GM12878 (cell line): ENCODE measurements around the gene DPH1. TPM values are rescaled to one million over a fixed set of nuclear protein-coding genes. Genes with fewer than 3 reads are reported as not detected.

Experiments
- ATAC-seq: fragments of 200-7000 bp; cut with Tn5 transposase; 3 replicates; pipeline ENCODE4 v1.9.1; 2020; ENCODE audit warnings: mild to moderate bottlenecking, moderate library complexity
- BruUV-seq: library from RNA; stranded (reverse); fragments of 400-500 nt; replicated peaks from 2 replicates; lab custom pipeline; 2021; lab: Mats Ljungman, UMichigan
- CTCF ChIA-PET: fragments of 300-600 bp; sonication (Branson Sonifier 250); formaldehyde crosslinking; extraction: SDS; loops from one replicate; lab custom pipeline; 2021; ENCODE audit warnings: inconsistent platforms; lab: Yijun Ruan, JAX
- POLR2A ChIA-PET: fragments of 350-600 bp; formaldehyde crosslinking; extraction: SDS; loops from one replicate; lab custom pipeline; 2021; ENCODE audit warnings: inconsistent platforms; lab: Charles Lee
- RAD21 ChIA-PET: fragments of 300-600 bp; sonication (Branson Sonifier 250); formaldehyde crosslinking; loops from one replicate; lab custom pipeline; 2023; ENCODE audit warnings: antibody characterized with exemption; ENCODE audit not compliant: unreplicated experiment; lab: Charles Lee
- SMC1A ChIA-PET: fragments of 300-600 bp; sonication (Branson Sonifier 250); formaldehyde crosslinking; loops from one replicate; lab custom pipeline; 2023; ENCODE audit not compliant: unreplicated experiment, uncharacterized antibody; lab: Charles Lee
- DNase-seq: peaks from one replicate; pipeline ENCODE4 v3.0.0-alpha.2; 2011; ENCODE audit warnings: low read depth, low spot score
- FAIRE-seq: peaks from 3 replicates; lab custom pipeline; 2011; peaks lifted over from hg19 to GRCh38; lab: Jason Lieb, UNC
- H2AFZ ChIP-seq: 2 replicates; pipeline ENCODE4 v1.6.0; 2011; ENCODE audit warnings: low read depth, low read length, control low read depth; ENCODE audit not compliant: control insufficient read depth
- H3K27ac ChIP-seq: 2 replicates; pipeline ENCODE4 v1.5.1; 2011; ENCODE audit warnings: control low read depth; ENCODE audit not compliant: control insufficient read depth, insufficient read depth
- H3K27me3 ChIP-seq, 2 experiments: replicated peaks in 1 of 2; 2 replicates each; pipeline versions ENCODE4 v1.6.0 to v1.6.1; 2011; ENCODE audit warnings: low read length in 1 of 2; ENCODE audit not compliant: control insufficient read depth in 2 of 2, insufficient read depth in 2 of 2
- H3K36me3 ChIP-seq, 2 experiments: 2 replicates each; pipeline ENCODE4 v1.5.1; 2011; ENCODE audit warnings: low read length in 1 of 2; ENCODE audit not compliant: control insufficient read depth in 2 of 2, insufficient read depth in 2 of 2
- H3K4me1 ChIP-seq: 2 replicates; pipeline ENCODE4 v1.6.1; 2011; ENCODE audit warnings: mild to moderate bottlenecking, low read length, moderate library complexity, mixed read lengths; ENCODE audit not compliant: control insufficient read depth, insufficient read depth
- H3K4me2 ChIP-seq: 2 replicates; pipeline ENCODE4 v1.6.0; 2011; ENCODE audit warnings: control low read depth; ENCODE audit not compliant: control insufficient read depth, insufficient read depth
- H3K4me3 ChIP-seq: fragments of 200-600 bp; sonication (generic); 2 replicates; pipeline ENCODE4 v1.5.1; 2016
- H3K79me2 ChIP-seq: 2 replicates; pipeline ENCODE4 v1.6.0; 2011; ENCODE audit warnings: low read length; ENCODE audit not compliant: control insufficient read depth, insufficient read depth
- H3K9ac ChIP-seq: 2 replicates; pipeline ENCODE4 v1.8.0; 2011; ENCODE audit warnings: low read length, control low read depth, mixed read lengths; ENCODE audit not compliant: control insufficient read depth, insufficient read depth
- H3K9me3 ChIP-seq: replicated peaks from 3 replicates; pipeline ENCODE4 v1.5.1; 2011; ENCODE audit warnings: mild to moderate bottlenecking, low read length; ENCODE audit not compliant: control insufficient read depth, insufficient read depth
- H4K20me1 ChIP-seq: 2 replicates; pipeline ENCODE4 v1.6.0; 2011; ENCODE audit not compliant: control insufficient read depth, insufficient read depth
- BACH1 ChIP-seq: fragments of 450-650 bp; IDR thresholded peaks from 2 replicates; pipeline ENCODE4 v1.6.1; 2017; ENCODE audit warnings: mild to moderate bottlenecking, borderline replicate concordance
- MEF2B ChIP-seq: fragments of 450-650 bp; IDR thresholded peaks from 2 replicates; pipeline ENCODE4 v1.6.1; 2018; ENCODE audit warnings: mild to moderate bottlenecking, moderate library complexity; ENCODE audit not compliant: partially characterized antibody, poor library complexity, severe bottlenecking
- SMAD5 ChIP-seq: IDR thresholded peaks from 2 replicates; pipeline ENCODE4 v1.6.1; 2016; ENCODE audit warnings: antibody characterized with exemption, low read depth
- WGBS: methylation state at CpG from one replicate; pipeline ENCODE4 v1.1.6; 2016; ENCODE audit warnings: low lambda C conversion rate; ENCODE audit not compliant: insufficient replicate concordance, insufficient coverage; ENCODE audit errors: missing lambda C conversion rate; 5-methylcytosine and 5-hydroxymethylcytosine counted together
- in situ Hi-C: fragments of 300-500 bp; cut with MboI; formaldehyde crosslinking; loops from 9 replicates; pipeline ENCODE4 v1.14.3; 2018; ENCODE audit warnings: mixed read lengths
- intact Hi-C: fragments of 100-400 bp; cut with micrococcal nuclease; formaldehyde crosslinking; loops from one replicate; pipeline ENCODE4 v1.14.2; 2022; ENCODE audit not compliant: unreplicated experiment
- polyA plus RNA-seq, 11 experiments: library from polyadenylated mRNA; depleted of rRNA in 4 of 11; unstranded in 6 of 11; stranded (reverse) in 5 of 11; fragments of >200 nt; fragmentation: Nextera tagmentation in 4 of 11; fragmentation: Illumina TruSeq in 1 of 11; extraction: Ambion mirVana in 4 of 11; extraction: Trizol in 1 of 11; gene quantifications; 1 replicate in 1 of 11; 2 replicates in 10 of 11; pipeline versions ENCODE4 v1.2.1 to v1.2.3, GENCODE V29; 2011 to 2016; ENCODE audit warnings: inconsistent platforms in 2 of 11, missing spikeins in 2 of 11, low read depth in 1 of 11
- total RNA-seq, 4 experiments: library from RNA; depleted of rRNA in 3 of 4; stranded (reverse); fragments of >200 nt in 3 of 4; fragmentation: Illumina TruSeq in 1 of 4; extraction: Trizol in 1 of 4; gene quantifications; 2 replicates each; pipeline versions ENCODE4 v1.2.1 to v1.2.3, GENCODE V29; 2013 to 2021
- TF ChIP-seq, protein P1 (sequence below): IDR thresholded peaks from 2 replicates; pipeline ENCODE4 v1.6.1; 2012; ENCODE audit warnings: improper control_type of control experiment, low read depth, low read length; ENCODE audit not compliant: insufficient replicate concordance
- TF ChIP-seq, protein P2 (sequence below): fragments of 150-350 bp; IDR thresholded peaks from 2 replicates; pipeline ENCODE4 v1.6.1; 2016; ENCODE audit warnings: low read depth, low read length

Gene DPH1
- total and polyA plus RNA-seq, 10 of the 15 experiments (the other 5 are each of a cell fraction or from before 2014, with no cell fraction given), result 0.29 to 33.6 (median 20.2) TPM

DNA sequence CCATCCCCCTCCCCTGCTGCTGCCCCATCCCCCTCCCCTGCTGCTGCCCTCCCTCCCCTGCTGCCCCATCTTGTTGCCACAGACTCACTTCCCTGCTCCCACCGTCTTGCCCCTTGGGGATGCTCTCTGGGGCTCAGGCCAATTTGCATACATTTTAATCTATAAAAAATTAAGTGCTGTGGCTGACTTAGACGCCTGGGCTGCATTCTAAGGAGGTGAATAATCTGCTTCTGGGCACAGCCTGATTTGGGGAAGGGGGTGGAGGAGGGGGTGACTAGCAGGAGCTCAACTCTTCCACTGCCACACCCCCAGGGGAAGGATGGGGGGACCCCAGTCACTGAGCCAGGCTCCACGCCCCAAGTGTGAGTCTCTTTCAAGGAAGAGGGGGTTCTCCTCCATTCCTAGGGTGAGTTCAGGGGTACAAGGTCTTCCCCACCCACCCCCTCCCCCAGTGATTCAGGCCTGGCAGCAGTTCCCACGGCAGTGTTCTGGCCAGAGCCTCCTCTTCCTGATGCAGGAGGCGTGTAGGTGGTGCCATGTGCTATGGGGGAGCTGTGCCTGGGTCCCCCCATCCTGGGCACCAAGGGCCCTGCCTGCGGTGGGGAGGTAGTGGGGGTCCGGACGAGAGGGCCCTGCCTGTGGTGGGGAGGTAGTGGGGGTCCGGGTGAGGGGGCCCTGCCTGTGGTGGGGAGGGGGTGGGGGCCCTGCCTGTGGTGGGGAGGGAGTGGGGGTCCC lies 5.0 kb downstream of the DPH1 start:
- in situ Hi-C loops (no loop called here), intact Hi-C loops (no loop called here)
- H3K4me2 ChIP-seq, result no peak overlapping the region
- no peak for TF ChIP-seq SMAD5
- peak; percentile 70 for TF ChIP-seq MEF2B
- TF ChIP-seq, protein P1, sequence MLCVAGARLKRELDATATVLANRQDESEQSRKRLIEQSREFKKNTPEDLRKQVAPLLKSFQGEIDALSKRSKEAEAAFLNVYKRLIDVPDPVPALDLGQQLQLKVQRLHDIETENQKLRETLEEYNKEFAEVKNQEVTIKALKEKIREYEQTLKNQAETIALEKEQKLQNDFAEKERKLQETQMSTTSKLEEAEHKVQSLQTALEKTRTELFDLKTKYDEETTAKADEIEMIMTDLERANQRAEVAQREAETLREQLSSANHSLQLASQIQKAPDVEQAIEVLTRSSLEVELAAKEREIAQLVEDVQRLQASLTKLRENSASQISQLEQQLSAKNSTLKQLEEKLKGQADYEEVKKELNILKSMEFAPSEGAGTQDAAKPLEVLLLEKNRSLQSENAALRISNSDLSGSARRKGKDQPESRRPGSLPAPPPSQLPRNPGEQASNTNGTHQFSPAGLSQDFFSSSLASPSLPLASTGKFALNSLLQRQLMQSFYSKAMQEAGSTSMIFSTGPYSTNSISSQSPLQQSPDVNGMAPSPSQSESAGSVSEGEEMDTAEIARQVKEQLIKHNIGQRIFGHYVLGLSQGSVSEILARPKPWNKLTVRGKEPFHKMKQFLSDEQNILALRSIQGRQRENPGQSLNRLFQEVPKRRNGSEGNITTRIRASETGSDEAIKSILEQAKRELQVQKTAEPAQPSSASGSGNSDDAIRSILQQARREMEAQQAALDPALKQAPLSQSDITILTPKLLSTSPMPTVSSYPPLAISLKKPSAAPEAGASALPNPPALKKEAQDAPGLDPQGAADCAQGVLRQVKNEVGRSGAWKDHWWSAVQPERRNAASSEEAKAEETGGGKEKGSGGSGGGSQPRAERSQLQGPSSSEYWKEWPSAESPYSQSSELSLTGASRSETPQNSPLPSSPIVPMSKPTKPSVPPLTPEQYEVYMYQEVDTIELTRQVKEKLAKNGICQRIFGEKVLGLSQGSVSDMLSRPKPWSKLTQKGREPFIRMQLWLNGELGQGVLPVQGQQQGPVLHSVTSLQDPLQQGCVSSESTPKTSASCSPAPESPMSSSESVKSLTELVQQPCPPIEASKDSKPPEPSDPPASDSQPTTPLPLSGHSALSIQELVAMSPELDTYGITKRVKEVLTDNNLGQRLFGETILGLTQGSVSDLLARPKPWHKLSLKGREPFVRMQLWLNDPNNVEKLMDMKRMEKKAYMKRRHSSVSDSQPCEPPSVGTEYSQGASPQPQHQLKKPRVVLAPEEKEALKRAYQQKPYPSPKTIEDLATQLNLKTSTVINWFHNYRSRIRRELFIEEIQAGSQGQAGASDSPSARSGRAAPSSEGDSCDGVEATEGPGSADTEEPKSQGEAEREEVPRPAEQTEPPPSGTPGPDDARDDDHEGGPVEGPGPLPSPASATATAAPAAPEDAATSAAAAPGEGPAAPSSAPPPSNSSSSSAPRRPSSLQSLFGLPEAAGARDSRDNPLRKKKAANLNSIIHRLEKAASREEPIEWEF, result no peak
- TF ChIP-seq, protein P2, sequence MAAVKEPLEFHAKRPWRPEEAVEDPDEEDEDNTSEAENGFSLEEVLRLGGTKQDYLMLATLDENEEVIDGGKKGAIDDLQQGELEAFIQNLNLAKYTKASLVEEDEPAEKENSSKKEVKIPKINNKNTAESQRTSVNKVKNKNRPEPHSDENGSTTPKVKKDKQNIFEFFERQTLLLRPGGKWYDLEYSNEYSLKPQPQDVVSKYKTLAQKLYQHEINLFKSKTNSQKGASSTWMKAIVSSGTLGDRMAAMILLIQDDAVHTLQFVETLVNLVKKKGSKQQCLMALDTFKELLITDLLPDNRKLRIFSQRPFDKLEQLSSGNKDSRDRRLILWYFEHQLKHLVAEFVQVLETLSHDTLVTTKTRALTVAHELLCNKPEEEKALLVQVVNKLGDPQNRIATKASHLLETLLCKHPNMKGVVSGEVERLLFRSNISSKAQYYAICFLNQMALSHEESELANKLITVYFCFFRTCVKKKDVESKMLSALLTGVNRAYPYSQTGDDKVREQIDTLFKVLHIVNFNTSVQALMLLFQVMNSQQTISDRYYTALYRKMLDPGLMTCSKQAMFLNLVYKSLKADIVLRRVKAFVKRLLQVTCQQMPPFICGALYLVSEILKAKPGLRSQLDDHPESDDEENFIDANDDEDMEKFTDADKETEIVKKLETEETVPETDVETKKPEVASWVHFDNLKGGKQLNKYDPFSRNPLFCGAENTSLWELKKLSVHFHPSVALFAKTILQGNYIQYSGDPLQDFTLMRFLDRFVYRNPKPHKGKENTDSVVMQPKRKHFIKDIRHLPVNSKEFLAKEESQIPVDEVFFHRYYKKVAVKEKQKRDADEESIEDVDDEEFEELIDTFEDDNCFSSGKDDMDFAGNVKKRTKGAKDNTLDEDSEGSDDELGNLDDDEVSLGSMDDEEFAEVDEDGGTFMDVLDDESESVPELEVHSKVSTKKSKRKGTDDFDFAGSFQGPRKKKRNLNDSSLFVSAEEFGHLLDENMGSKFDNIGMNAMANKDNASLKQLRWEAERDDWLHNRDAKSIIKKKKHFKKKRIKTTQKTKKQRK, result no peak
- TF ChIP-seq BACH1, result no peak
- RAD21 ChIA-PET, result no interaction called here
- FAIRE-seq, result no peak
- WGBS, result 20% methylated on average over 7 of the region's 9 CpGs
- CTCF ChIA-PET, result interaction anchor here (1.0 kb wide), 1 partner anchor 125 kb away, joined by 3 read pairs; no protein-coding TSS in a partner anchor
- POLR2A ChIA-PET, result no interaction called here
- H3K9ac ChIP-seq, result no peak overlapping the region
- H3K27ac ChIP-seq, result no peak overlapping the region; the same call in 1 of the 2 replicates
- H2AFZ ChIP-seq, result no peak overlapping the region
- BruUV-seq, result no TSS peak
- H3K4me3 ChIP-seq, result no peak overlapping the region
- no peaks in the 10 kb centered on the region for H3K27me3 ChIP-seq
- H3K36me3 ChIP-seq, result peaks cover 5 to 7% of the 10 kb centered on the region in 2 experiments; a peak in 3 of 4 replicates
- SMC1A ChIA-PET, result no interaction called here
- peaks cover 10% of the 10 kb centered on the region for H3K79me2 ChIP-seq
- DNase-seq, result no peak
- H3K9me3 ChIP-seq, result no peaks in the 10 kb centered on the region
- no peak for ATAC-seq
- H4K20me1 ChIP-seq, result no peaks in the 10 kb centered on the region
- peaks cover 11% of the 10 kb centered on the region; the same call in 1 of the 2 replicates for H3K4me1 ChIP-seq
